ENCODE results near the gene NELL1. TPM values are rescaled to one million over a fixed set of nuclear protein-coding genes. Genes with fewer than 3 reads are reported as not detected.

Gene NELL1
- total and polyA plus RNA-seq, 2 experiments from 2014 or later, result 8.9 to 20.1 TPM

GRCh38 chr11:21316591-21316990 is 647.2 kb downstream of the NELL1 start:
- Histone ChIP-seq H3K9me2 (replicated peaks; ENCODE audit: insufficient read depth) (no peaks in the 10 kb centered on the region), H3K36me3 (replicated peaks; ENCODE audit: insufficient read depth, low read depth) (no peaks in the 10 kb centered on the region), H3K27me3 (no peaks in the 10 kb centered on the region), H3K27ac (no peak overlapping the region), H4K20me1 (ENCODE audit: insufficient read depth, poor library complexity, severe bottlenecking) (no peaks in the 10 kb centered on the region), H3K9me3 (ENCODE audit: low read depth) (no peaks in the 10 kb centered on the region), H3K79me2 (no peaks in the 10 kb centered on the region), H3K4me3 (no peak overlapping the region), H2AFZ (no peak overlapping the region), H3K4me1 (ENCODE audit: insufficient read depth) (no peaks in the 10 kb centered on the region), H3K4me2 (no peak overlapping the region)
- WGBS (ENCODE audit: low lambda C conversion rate, missing lambda C conversion rate), result 37% methylated on average over 1 of the region's 1 CpG
- DNase-seq (ENCODE audit: low spot score), result no peak
- TF ChIP-seq CTCF (IDR thresholded peaks at IDR 0.05; ENCODE audit: poor library complexity), result no peak
- TF ChIP-seq EZH2 (IDR thresholded peaks at IDR 0.05; ENCODE audit: borderline replicate concordance), result no peak
- TF ChIP-seq EZH2phosphoT487 (IDR thresholded peaks at IDR 0.05; ENCODE audit: low read depth, severe bottlenecking, unreplicated experiment), result no peak

- no peak overlapping the region for H3K4me3 ChIP-seq
- no peaks in the 10 kb centered on the region for H4K20me1 ChIP-seq (ENCODE audit: insufficient read depth, poor library complexity, severe bottlenecking)
- H3K4me1 ChIP-seq (ENCODE audit: insufficient read depth), result no peaks in the 10 kb centered on the region
- TF ChIP-seq CTCF (IDR thresholded peaks at IDR 0.05; ENCODE audit: poor library complexity), result no peak
- TF ChIP-seq EZH2 (IDR thresholded peaks at IDR 0.05; ENCODE audit: borderline replicate concordance), result no peak
- H3K27ac ChIP-seq, result no peak overlapping the region
- 88% methylated on average over 2 of the region's 2 CpGs for WGBS (ENCODE audit: low lambda C conversion rate, missing lambda C conversion rate)
- H3K27me3 ChIP-seq, result no peaks in the 10 kb centered on the region
- no peak overlapping the region for H2AFZ ChIP-seq
- DNase-seq (ENCODE audit: low spot score), result no peak
- no peaks in the 10 kb centered on the region for H3K9me2 ChIP-seq (replicated peaks; ENCODE audit: insufficient read depth)
- H3K79me2 ChIP-seq, result no peaks in the 10 kb centered on the region
- no peak overlapping the region for H3K4me2 ChIP-seq
- no peaks in the 10 kb centered on the region for H3K9me3 ChIP-seq (ENCODE audit: low read depth)
- H3K36me3 ChIP-seq (replicated peaks; ENCODE audit: insufficient read depth, low read depth), result no peaks in the 10 kb centered on the region
Measured at GRCh38 chr11:21321072-21321471, 651.7 kb downstream of the NELL1 start.

GRCh38 chr11:21321530-21321929 is 652.1 kb downstream of the NELL1 start:
- DNase-seq (ENCODE audit: low spot score), result no peak
- no peaks in the 10 kb centered on the region for H3K36me3 ChIP-seq (replicated peaks; ENCODE audit: insufficient read depth, low read depth)
- H4K20me1 ChIP-seq (ENCODE audit: insufficient read depth, poor library complexity, severe bottlenecking), result no peaks in the 10 kb centered on the region
- no peak overlapping the region for H3K4me2 ChIP-seq
- WGBS (ENCODE audit: low lambda C conversion rate, missing lambda C conversion rate), result 42% methylated on average over 1 of the region's 1 CpG
- H3K9me2 ChIP-seq (replicated peaks; ENCODE audit: insufficient read depth), result no peaks in the 10 kb centered on the region
- no peaks in the 10 kb centered on the region for H3K27me3 ChIP-seq
- no peak overlapping the region for H2AFZ ChIP-seq
- no peaks in the 10 kb centered on the region for H3K4me1 ChIP-seq (ENCODE audit: insufficient read depth)
- no peak overlapping the region for H3K4me3 ChIP-seq
- no peaks in the 10 kb centered on the region for H3K9me3 ChIP-seq (ENCODE audit: low read depth)
- H3K27ac ChIP-seq, result no peak overlapping the region
- TF ChIP-seq EZH2 (IDR thresholded peaks at IDR 0.05; ENCODE audit: borderline replicate concordance), result no peak
- TF ChIP-seq EZH2phosphoT487 (IDR thresholded peaks at IDR 0.05; ENCODE audit: low read depth, severe bottlenecking, unreplicated experiment), result no peak
- no peak for TF ChIP-seq CTCF (IDR thresholded peaks at IDR 0.05; ENCODE audit: poor library complexity)
- no peaks in the 10 kb centered on the region for H3K79me2 ChIP-seq

DNA sequence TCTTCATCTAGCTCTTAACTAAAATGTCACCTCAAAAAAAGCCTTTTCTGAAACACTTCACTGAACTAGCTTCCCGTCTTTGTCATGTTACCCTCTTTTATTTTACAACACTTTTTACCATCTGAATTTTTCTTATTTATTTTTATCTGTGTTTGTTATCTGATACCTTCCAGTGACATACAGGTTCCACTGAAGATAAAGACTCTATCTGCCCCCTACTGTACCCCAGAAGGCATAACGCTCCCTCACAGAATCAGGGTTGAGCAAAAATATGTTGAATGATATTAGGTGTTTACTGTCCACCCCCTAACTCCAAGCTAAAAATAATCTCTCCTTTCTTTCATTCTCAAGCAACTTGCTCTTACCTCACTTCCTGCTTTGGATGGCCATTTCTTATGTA is 654.2 kb downstream of the NELL1 start:
- Histone ChIP-seq H3K4me1 (ENCODE audit: insufficient read depth) (no peaks in the 10 kb centered on the region), H3K36me3 (replicated peaks; ENCODE audit: insufficient read depth, low read depth) (no peaks in the 10 kb centered on the region)
- WGBS (ENCODE audit: low lambda C conversion rate, missing lambda C conversion rate), result 77% methylated on average over 2 of the region's 2 CpGs

More for the DNA sequence above, 654.2 kb downstream of the NELL1 start:
- TF ChIP-seq EZH2phosphoT487 (IDR thresholded peaks at IDR 0.05; ENCODE audit: low read depth, severe bottlenecking, unreplicated experiment) (no peak), EZH2 (IDR thresholded peaks at IDR 0.05; ENCODE audit: borderline replicate concordance) (no peak), CTCF (IDR thresholded peaks at IDR 0.05; ENCODE audit: poor library complexity) (peak; percentile 27)
- Histone ChIP-seq H3K27me3 (no peaks in the 10 kb centered on the region), H4K20me1 (ENCODE audit: insufficient read depth, poor library complexity, severe bottlenecking) (no peaks in the 10 kb centered on the region), H3K27ac (no peak overlapping the region), H3K4me2 (no peak overlapping the region), H3K79me2 (no peaks in the 10 kb centered on the region), H3K9me3 (ENCODE audit: low read depth) (no peaks in the 10 kb centered on the region), H3K9me2 (replicated peaks; ENCODE audit: insufficient read depth) (no peaks in the 10 kb centered on the region), H3K4me3 (no peak overlapping the region), H2AFZ (no peak overlapping the region)
- no peak for DNase-seq (ENCODE audit: low spot score)

Measured in hepatocyte (in vitro differentiated cells).